Right cardiac atrium (tissue), 5 donors: ENCODE measurements around the gene TCTN2. TPM values are rescaled to one million over a fixed set of nuclear protein-coding genes. Genes with fewer than 3 reads are reported as not detected.

Experiments
- ATAC-seq, 2 donors: fragments of 200-7000 bp; cut with Tn5 transposase; one replicate each; pipeline versions ENCODE4 v1.8.0 to v1.9.1; 2020; ENCODE audit warnings: moderate library complexity in 2 of 2, mild to moderate bottlenecking in 1 of 2
- DNase-seq, 3 donors: peaks; one replicate each; pipeline ENCODE4 v3.0.0-alpha.2; 2020
- H3K27ac ChIP-seq: one replicate; pipeline ENCODE4 v1.5.1; 2013; ENCODE audit warnings: mild to moderate bottlenecking, low read length, control low read depth, moderate library complexity
- H3K27me3 ChIP-seq: one replicate; pipeline ENCODE4 v1.6.1; 2013; ENCODE audit not compliant: control insufficient read depth, insufficient read depth
- H3K4me1 ChIP-seq: one replicate; pipeline ENCODE4 v1.6.1; 2013; ENCODE audit warnings: low read length; ENCODE audit not compliant: control insufficient read depth, insufficient read depth
- H3K4me3 ChIP-seq: one replicate; pipeline ENCODE4 v1.5.1; 2013; ENCODE audit warnings: low read length, control low read depth
- H3K9me3 ChIP-seq: one replicate; pipeline ENCODE4 v1.6.1; 2013; ENCODE audit warnings: low read length; ENCODE audit not compliant: control insufficient read depth
- WGBS: extraction: QIAGEN DNeasy Blood & Tissue Kit; methylation state at CpG from one replicate; pipeline ENCODE4 v1.1.7; 2013; 5-methylcytosine and 5-hydroxymethylcytosine counted together
- intact Hi-C, 4 donors: fragments of 100-400 bp; cut with DNase I; formaldehyde crosslinking; loops; one replicate each; pipeline versions ENCODE4 v1.11.0 to v1.14.0; 2022 to 2023
- long read RNA-seq, 4 donors: library from polyadenylated mRNA; unstranded; transcript quantifications; one replicate each; pipeline ENCODE4 v2.0.0, GENCODE V29; 2020 to 2021
- polyA plus RNA-seq: library from polyadenylated mRNA; stranded (reverse); fragments of 200-250 nt; gene quantifications from one replicate; pipeline ENCODE4 v1.2.3, GENCODE V29; 2013
- total RNA-seq, 4 donors: library from RNA; stranded (reverse); fragmentation: NEBNext Ultra II Directional; extraction: Animal tissue kit (Norgen Biotek cat#: 25700); gene quantifications; one replicate each; pipeline ENCODE4 v1.2.1, GENCODE V29; 2021
- donor health status: healthy with polysubstance abuse.
- donor health status: DM: no; HTN: yes; CAD: no.
- donor health status: DM: no; HTN: no; CAD: no.
- donor health status: DM: no; HTN: yes; CAD: no; lungs with severe emphysema.
- donor health status: DM: yes; HTN: yes; CAD: no.

The TCTN2 gene
- total RNA-seq (1 to 10 TPM; 4.5 to 5.8 (median 4.7) TPM), polyA plus RNA-seq (3.2 TPM)
- long read RNA-seq, donor 1, partial matches to known transcripts: 1 of 4 reads
- long read RNA-seq, donor 1, other reads (novel, unspliced or antisense): 2 of 4 reads
- long read RNA-seq, donor 2: 0 reads
- long read RNA-seq, donor 3, transcript TCTN2-201 (18 exons, 2,912 nt): major isoform, 5 of 9 reads
- long read RNA-seq, donor 3, partial matches to known transcripts: 2 of 9 reads
- long read RNA-seq, donor 3, other reads (novel, unspliced or antisense): 2 of 9 reads
- long read RNA-seq, donor 4: 0 reads

DNA sequence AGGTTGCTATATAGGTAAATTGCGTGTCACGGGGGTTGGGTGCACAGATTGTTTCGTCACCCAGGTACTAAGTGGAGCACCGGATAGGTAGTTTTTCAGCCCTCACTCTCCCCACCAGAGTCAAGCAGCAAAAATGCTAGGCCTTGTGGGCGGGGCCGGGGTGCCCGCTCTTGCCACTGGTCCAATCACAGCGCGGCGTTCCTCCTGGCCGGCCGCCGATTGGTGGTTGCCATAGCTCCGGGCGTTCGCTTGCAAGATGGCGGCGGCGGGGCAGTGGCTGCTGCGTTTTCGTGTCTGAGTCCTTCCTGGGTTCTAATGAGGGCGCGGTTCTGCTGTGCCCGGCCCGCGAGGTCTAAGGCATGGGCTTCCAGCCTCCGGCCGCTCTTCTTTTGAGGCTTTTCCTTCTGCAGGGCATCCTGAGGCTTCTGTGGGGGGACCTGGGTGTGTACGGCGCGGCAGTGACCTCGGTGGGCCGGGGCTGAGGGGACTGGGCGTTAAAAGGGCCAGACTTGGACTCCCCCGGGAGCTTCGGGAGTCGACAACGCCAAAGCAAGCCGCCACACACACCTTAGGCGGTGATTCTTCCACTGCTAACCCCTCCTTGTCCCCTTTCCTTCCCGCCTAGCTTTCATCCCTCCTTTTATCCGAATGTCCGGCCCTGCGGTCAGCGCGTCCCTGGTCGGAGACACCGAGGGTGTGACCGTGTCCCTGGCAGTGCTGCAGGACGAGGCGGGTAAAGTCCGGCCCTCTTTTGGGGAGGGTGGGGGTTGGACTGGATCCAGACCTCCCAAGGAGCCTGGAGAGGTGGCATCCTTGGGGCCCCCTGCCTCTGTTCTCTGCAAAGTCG lies at the start of gene TCTN2:
TCTN2 (plus strand) TSS at position 232 of the 847 bp plus-strand sequence; CDS start at position 360, 128 bp downstream.
- peak; percentile 99 for ATAC-seq
- Histone ChIP-seq H3K27me3 (no peaks in the 10 kb centered on the region), H3K4me1 (peaks cover 2% of the 10 kb centered on the region), H3K4me3 (peak within 1 kb of the TSS; percentile 76), H3K9me3 (no peaks in the 10 kb centered on the region), H3K27ac (no peak within 1 kb of the TSS)
- under 1% methylated on average over 53 of the region's 53 CpGs for WGBS
- DNase-seq: peak; percentile 96 to 99 (median 98)
- intact Hi-C loops: no loop called here

DNA sequence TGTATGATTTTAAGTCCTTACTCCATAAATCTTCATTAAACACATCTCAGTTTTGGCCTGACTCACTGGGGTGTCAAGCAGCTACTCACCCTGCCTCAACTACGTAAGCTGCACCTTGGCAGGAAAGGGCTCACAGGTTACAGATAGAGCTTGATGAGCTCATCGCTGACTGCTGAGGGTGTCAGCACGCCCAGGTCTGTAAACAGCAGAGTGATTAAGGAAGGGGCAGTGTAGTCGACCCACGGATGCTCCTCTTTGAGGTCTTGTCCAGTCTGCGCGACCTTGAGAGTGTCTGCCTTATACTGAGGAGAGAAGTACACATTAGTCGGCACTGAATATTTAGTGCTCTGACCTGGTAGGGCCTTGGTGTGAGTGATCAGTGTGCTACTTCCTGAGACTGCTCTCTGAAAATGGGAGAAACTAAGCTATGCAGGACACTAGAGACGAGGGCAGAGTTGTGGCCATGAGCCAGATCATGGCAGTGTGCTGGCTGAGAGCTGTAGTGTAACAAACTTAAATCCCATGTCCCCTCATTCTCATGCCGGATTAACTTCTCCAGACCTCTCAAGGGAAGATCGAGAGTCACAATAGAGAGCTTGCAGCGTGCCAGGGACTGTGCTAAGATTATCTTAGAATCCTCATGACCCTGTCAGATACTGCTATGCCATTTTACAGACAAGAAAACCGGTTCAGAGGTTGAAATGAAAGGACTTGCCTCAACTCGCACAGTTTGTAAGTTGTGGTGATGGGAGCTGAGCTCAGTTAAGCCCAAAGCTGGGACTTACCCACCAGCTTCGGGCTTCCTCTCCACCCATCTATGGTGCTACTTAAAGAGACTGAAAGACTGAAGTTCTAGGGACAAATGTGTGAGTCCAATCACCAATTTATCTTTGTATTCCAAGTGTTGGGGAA lies 49.0 kb upstream of the TCTN2 start:
- H3K9me3 ChIP-seq: no peaks in the 10 kb centered on the region
- no peak overlapping the region for H3K4me3 ChIP-seq
- no peaks in the 10 kb centered on the region for H3K27me3 ChIP-seq
- ATAC-seq (peak in 1 of 2 donors; percentile 33), DNase-seq (no peak)
- 78% methylated on average over 15 of the region's 15 CpGs for WGBS
- no peaks in the 10 kb centered on the region for H3K4me1 ChIP-seq
- no peak overlapping the region for H3K27ac ChIP-seq
- intact Hi-C loops: no loop called here

DNA sequence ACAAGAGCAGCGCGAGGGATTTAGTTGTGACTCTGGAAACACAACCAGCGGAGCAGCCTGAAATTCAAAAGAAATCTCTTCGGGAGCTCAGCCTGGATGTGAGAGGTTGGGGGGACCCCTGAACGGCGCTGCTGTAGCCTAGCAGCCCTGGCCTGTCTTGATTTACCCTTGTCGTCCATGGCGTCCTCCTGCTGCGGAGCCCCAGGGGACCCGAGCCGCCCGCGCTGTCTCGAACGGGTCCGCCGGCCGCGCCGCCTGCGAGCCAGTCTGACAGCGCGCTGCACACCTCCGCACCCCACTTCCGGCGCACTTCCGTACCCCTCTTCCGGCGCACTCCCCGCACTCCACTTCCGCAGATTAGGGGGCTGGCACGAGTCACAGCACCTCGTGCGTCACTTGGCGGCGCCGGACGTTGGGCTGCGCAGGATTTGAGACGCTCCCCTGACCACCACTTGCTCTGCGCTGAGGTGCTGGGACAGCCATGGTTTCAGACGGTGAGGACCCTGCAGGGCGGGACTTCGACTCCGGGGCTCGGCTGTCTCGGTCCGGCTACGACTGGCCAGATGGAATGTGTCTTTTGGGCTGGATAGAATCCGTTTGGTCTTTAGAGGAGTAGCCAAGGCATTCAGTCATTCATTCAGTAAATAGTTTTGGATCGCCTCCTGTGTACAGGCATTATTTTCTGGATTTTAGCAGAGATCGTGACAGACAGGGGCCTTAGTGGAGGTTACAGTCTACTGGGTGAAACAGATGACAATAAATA lies 37.4 kb upstream of the TCTN2 start, which contains the start of the genes EIF2B1 and GTF2H3:
EIF2B1 (minus strand) TSS at position 308 of the 763 bp plus-strand sequence; CDS start at position 179, 129 bp downstream.
GTF2H3 (plus strand) TSS at position 451 of the 763 bp plus-strand sequence; CDS start at position 482, 31 bp downstream.
- Histone ChIP-seq H3K4me3 (peak within 1 kb of the TSS; percentile 61), H3K9me3 (no peaks in the 10 kb centered on the region), H3K4me1 (no peaks in the 10 kb centered on the region), H3K27me3 (no peaks in the 10 kb centered on the region), H3K27ac (peak within 1 kb of the TSS; percentile 82)
- intact Hi-C loops: no loop called here
- ATAC-seq: peak; percentile 99
- under 1% methylated on average over 52 of the region's 52 CpGs for WGBS
- DNase-seq: peak; percentile 96 to 98 (median 98)

DNA sequence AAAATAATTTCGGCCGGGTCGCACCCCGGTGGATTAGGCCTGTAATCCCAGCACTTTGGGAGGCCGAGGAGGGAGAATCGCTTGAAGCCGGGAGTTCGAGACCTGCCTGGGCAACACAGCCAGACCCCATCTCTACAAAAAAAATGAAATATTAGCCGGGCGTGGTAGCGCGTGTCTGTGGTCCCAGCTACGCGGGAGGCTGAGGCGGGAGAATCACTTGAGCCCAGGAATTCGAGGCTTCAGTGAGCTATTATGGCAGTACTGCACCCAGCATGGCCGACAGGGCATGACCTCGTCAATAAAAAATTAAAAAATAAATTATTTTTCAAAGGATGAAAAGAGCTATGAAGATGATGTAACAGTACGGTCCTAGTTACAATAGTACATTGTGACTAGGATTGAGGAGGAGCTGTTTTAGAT lies 36.8 kb upstream of the TCTN2 start:
- H3K9me3 ChIP-seq: no peaks in the 10 kb centered on the region
- H3K27ac ChIP-seq: peak overlapping the region; percentile 82
- DNase-seq (no peak), ATAC-seq (no peak)
- peak overlapping the region; percentile 61 for H3K4me3 ChIP-seq
- H3K4me1 ChIP-seq: no peaks in the 10 kb centered on the region
- H3K27me3 ChIP-seq: no peaks in the 10 kb centered on the region
- WGBS: 18% methylated on average over 19 of the region's 19 CpGs
- intact Hi-C loops: no loop called here

DNA sequence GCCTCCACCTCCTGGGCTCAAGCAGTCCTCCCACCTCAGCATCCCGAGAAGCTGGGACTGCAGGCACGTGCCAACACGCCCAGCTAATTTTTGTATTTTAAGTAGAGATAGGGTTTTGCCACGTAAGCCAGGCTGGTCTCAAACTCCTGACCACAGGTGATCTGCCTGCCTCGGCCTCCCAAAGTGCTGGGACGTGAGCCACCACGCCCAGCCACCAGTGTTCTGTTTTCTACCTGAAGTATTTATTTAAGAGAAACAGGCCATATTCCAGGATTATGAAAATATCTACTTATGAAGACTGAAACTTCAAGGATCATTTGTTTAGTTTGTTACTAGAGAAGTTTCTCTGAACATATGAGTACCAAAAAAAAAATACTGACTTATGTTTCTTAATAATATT lies 27.0 kb upstream of the TCTN2 start:
- no peak overlapping the region for H3K4me3 ChIP-seq
- intact Hi-C loops: no loop called here
- ATAC-seq: no peak
- H3K27ac ChIP-seq: no peak overlapping the region
- DNase-seq: no peak
- H3K27me3 ChIP-seq: no peaks in the 10 kb centered on the region
- no peaks in the 10 kb centered on the region for H3K4me1 ChIP-seq
- WGBS: 91% methylated on average over 7 of the region's 7 CpGs
- H3K9me3 ChIP-seq: no peaks in the 10 kb centered on the region

DNA sequence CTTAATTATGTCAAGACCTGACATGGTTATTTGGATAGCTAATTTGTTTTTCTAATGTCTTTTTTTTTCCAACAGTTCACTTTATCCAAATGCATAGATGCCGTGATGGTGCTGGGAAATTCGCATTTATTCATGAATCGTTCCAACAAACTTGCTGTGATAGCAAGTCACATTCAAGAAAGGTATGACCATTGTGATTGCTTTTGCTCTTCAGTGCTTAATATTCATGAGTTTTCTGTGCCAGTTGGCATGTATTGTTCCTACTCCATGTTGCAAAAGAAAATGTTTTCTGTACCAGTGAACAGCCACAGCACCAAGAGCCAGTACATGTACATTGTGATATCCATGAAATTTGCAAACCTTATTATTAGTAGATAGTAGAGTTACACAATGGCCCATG lies 25.5 kb upstream of the TCTN2 start:
- no peak for ATAC-seq
- DNase-seq: no peak
- Histone ChIP-seq H3K4me1 (no peaks in the 10 kb centered on the region), H3K27me3 (no peaks in the 10 kb centered on the region), H3K4me3 (no peak overlapping the region), H3K27ac (no peak overlapping the region), H3K9me3 (no peaks in the 10 kb centered on the region)
- intact Hi-C loops: no loop called here
- 96% methylated on average over 3 of the region's 3 CpGs for WGBS

DNA sequence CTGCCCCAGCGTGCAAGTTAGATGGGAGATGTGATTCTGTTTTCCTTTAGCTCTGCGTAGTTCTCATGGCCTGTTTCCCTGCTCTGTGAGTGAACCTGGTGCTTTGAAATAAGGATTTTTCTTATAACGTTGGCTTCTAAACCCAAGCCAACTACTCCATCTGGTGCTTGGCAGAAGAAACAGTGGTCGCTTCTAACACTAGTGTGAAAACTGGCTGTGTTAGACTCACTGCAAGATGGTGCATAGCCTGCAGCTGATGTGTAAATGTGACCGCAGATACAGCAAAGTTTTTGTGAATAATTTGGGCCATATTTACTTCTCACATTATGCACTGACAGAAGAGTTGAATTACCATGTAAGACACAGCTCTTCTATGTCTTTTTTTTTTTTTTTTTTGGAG lies 25.0 kb upstream of the TCTN2 start:
- Histone ChIP-seq H3K4me3 (no peak overlapping the region), H3K4me1 (no peaks in the 10 kb centered on the region), H3K27me3 (no peaks in the 10 kb centered on the region), H3K9me3 (no peaks in the 10 kb centered on the region), H3K27ac (no peak overlapping the region)
- WGBS: 82% methylated on average over 5 of the region's 5 CpGs
- ATAC-seq: no peak
- intact Hi-C loops: no loop called here
- DNase-seq: no peak

DNA sequence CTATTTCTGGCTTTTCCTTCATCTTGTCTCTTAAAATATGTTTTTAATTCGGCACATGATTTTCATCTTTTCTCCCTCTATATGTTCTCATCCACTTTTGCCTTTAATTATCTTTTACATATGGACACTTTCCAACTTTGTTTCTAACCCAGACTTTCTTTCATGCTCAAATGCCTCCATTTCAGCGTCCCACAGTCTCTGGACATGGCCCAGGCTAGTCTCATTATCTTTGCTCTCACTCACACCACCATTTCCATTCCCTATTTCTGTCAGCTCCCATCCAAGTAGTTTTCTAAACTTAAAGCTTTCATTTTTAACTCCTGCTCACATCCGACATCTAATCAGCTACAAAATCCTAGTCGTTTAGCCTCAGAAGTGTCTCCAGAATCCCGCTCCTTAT lies 22.5 kb upstream of the TCTN2 start:
- Histone ChIP-seq H3K27me3 (no peaks in the 10 kb centered on the region), H3K4me1 (no peaks in the 10 kb centered on the region), H3K4me3 (no peak overlapping the region), H3K9me3 (no peaks in the 10 kb centered on the region), H3K27ac (no peak overlapping the region)
- intact Hi-C loops: no loop called here
- DNase-seq (no peak), ATAC-seq (no peak)
- 83% methylated on average over 5 of the region's 5 CpGs for WGBS

DNA sequence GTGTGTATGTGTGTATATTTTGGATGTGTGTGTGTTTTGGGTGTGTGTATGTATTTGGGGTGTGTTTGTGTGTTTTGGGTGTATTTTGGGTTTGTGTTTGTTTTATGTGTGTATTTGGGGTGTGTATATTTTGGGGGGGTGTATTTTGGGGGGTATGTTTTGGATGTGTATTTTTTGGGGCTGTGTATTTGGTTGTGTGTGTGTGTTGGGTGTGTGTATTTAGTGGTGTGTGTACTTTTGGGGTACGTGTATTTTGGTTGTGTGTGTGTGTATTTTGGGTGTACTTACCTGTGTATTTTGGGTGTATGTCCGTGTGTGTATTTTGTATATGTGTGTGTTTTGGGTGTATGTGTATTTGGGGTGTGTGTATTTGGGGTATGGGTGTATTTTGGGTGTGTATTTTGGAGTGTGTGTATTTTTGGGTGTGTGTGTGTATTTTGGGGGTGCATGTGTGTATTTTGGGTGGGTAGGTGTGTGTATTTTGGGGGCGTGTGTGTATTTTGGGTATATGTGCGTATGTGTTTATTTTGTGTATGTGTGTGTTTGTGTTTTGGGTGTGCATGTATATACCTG lies 16.7 kb upstream of the TCTN2 start:
- ATAC-seq (no peak), DNase-seq (no peak)
- Histone ChIP-seq H3K27ac (no peak overlapping the region), H3K4me3 (no peak overlapping the region), H3K27me3 (no peaks in the 10 kb centered on the region), H3K9me3 (no peaks in the 10 kb centered on the region), H3K4me1 (no peaks in the 10 kb centered on the region)
- WGBS: 96% methylated on average over 4 of the region's 4 CpGs
- intact Hi-C loops: no loop called here

DNA sequence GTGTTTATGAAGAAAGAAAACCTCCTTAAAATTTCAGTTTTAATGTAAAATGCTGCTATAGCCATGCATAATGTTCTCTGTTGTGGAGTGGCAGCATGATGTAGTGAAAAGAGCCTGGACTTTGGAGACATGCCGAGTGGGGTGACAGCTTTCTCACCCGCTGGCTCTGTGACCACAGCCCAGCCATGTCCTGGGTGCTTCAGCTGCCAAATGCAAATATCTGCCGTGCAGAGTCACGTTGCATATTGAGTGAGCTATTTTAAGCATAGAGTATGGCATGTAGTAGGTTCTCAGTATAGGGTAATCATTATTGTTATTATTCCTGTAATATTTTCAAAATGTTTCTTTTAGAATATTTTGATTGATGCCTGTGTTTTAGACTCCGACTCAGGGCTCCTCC lies 15.5 kb upstream of the TCTN2 start:
- no peak overlapping the region for H3K27ac ChIP-seq
- WGBS: 61% methylated on average over 5 of the region's 5 CpGs
- intact Hi-C loops: no loop called here
- no peaks in the 10 kb centered on the region for H3K4me1 ChIP-seq
- ATAC-seq: peak; percentile 84 to 89
- H3K4me3 ChIP-seq: no peak overlapping the region
- peak; percentile 30 to 71 (median 68) for DNase-seq
- H3K27me3 ChIP-seq: no peaks in the 10 kb centered on the region
- H3K9me3 ChIP-seq: no peaks in the 10 kb centered on the region
